Naive thymus-derived CD4-positive, alpha-beta T cell (primary cell): Measurements from ENCODE around the gene WFS1. TPM values are rescaled to one million over a fixed set of nuclear protein-coding genes. Genes with fewer than 3 reads are reported as not detected.

Experiments used
- ATAC-seq: fragments of 150-1000 bp; cut with Tn5 transposase; 2 replicates; pipeline ENCODE4 v1.10.0; 2021; ENCODE audit warnings: mild to moderate bottlenecking, moderate library complexity
- CTCF ChIA-PET: fragments of 350-600 bp; sonication (Branson Sonifier 250); formaldehyde crosslinking; loops from one replicate; lab custom pipeline; 2021; ENCODE audit warnings: antibody characterized with exemption; lab: Charles Lee
- POLR2A ChIA-PET: fragments of 350-600 bp; sonication (Branson Sonifier 250); formaldehyde crosslinking; loops from one replicate; lab custom pipeline; 2021; ENCODE audit warnings: antibody characterized with exemption, inconsistent platforms; lab: Charles Lee
- DNase-seq, 9 donors: peaks; one replicate each; pipeline versions ENCODE4 v3.0.0 to v3.0.0-alpha.2; 2020 to 2022; ENCODE audit warnings: mixed read lengths in 1 of 9
- H3K27ac ChIP-seq: one replicate; pipeline ENCODE4 v1.7.0; 2013; ENCODE audit warnings: mild to moderate bottlenecking, low read depth, low read length, moderate library complexity
- H3K27me3 ChIP-seq, 2 donors: one replicate each; pipeline ENCODE4 v1.7.0; 2013; ENCODE audit warnings: low read length in 2 of 2, mild to moderate bottlenecking in 2 of 2, moderate library complexity in 2 of 2; ENCODE audit not compliant: control insufficient read depth in 2 of 2, insufficient read depth in 2 of 2
- H3K36me3 ChIP-seq, 3 experiments: 1 replicate in 2 of 3; 2 replicates in 1 of 3; pipeline ENCODE4 v1.7.0; 2013; ENCODE audit warnings: low read length in 3 of 3, mild to moderate bottlenecking in 3 of 3, moderate library complexity in 1 of 3; ENCODE audit not compliant: insufficient read depth in 3 of 3, control insufficient read depth in 2 of 3
- H3K4me1 ChIP-seq, 2 donors: one replicate each; pipeline ENCODE4 v1.7.0; 2013; ENCODE audit warnings: low read length in 2 of 2, mild to moderate bottlenecking in 2 of 2, moderate library complexity in 1 of 2; ENCODE audit not compliant: control insufficient read depth in 2 of 2, insufficient read depth in 2 of 2
- H3K4me3 ChIP-seq: 2 replicates; pipeline ENCODE4 v1.7.0; 2013; ENCODE audit warnings: mild to moderate bottlenecking, low read length
- H3K9me3 ChIP-seq, 3 experiments: 1 replicate in 2 of 3; 2 replicates in 1 of 3; pipeline ENCODE4 v1.7.0; 2013; ENCODE audit warnings: low read length in 3 of 3; ENCODE audit not compliant: control insufficient read depth in 2 of 3
- H3K27ac Mint-ChIP-seq, 9 donors: one replicate each; pipeline ENCODE4 v1.8.0; 2020 to 2022; ENCODE audit warnings: mixed read lengths in 9 of 9, mild to moderate bottlenecking in 8 of 9, moderate library complexity in 5 of 9, inconsistent platforms in 2 of 9
- H3K27me3 Mint-ChIP-seq, 5 donors: one replicate each; pipeline ENCODE4 v1.8.0; 2021 to 2022; ENCODE audit warnings: mixed read lengths in 5 of 5, mild to moderate bottlenecking in 1 of 5
- H3K36me3 Mint-ChIP-seq, 5 donors: one replicate each; pipeline ENCODE4 v1.8.0; 2020 to 2022; ENCODE audit warnings: mixed read lengths in 5 of 5, mild to moderate bottlenecking in 3 of 5, inconsistent platforms in 1 of 5
- H3K4me1 Mint-ChIP-seq, 7 donors: one replicate each; pipeline ENCODE4 v1.8.0; 2020 to 2022; ENCODE audit warnings: mixed read lengths in 7 of 7, mild to moderate bottlenecking in 3 of 7, inconsistent platforms in 1 of 7
- H3K4me3 Mint-ChIP-seq, 10 donors: one replicate each; pipeline ENCODE4 v1.8.0; 2020 to 2022; ENCODE audit warnings: mild to moderate bottlenecking in 10 of 10, mixed read lengths in 10 of 10, moderate library complexity in 6 of 10, inconsistent platforms in 2 of 10
- H3K9me3 Mint-ChIP-seq, 11 donors: one replicate each; pipeline ENCODE4 v1.8.0; 2020 to 2022; ENCODE audit warnings: mixed read lengths in 11 of 11, mild to moderate bottlenecking in 4 of 11, inconsistent platforms in 1 of 11, moderate library complexity in 1 of 11
- intact Hi-C, 2 donors: fragments of 100-400 bp; cut with micrococcal nuclease; formaldehyde crosslinking; loops; one replicate each; pipeline ENCODE4 v1.15.1; 2023
- polyA plus RNA-seq, 2 donors: library from polyadenylated mRNA; unstranded; fragments of 300-500 nt; fragmentation: Illumina TruSeq; gene quantifications; one replicate each; pipeline ENCODE4 v1.2.3, GENCODE V29; 2021
- total RNA-seq, 6 experiments: library from RNA in 5 of 6; stranded (reverse) in 5 of 6; gene quantifications; 1 replicate in 5 of 6; 2 replicates in 1 of 6; pipeline ENCODE4 v1.2.3 and lab custom pipeline; 2021 to 2026

Gene WFS1
- total and polyA plus RNA-seq, 7 experiments from 2014 or later, result 2.8 to 6.7 (median 4.4) TPM

- Histone ChIP-seq H3K4me1 (peaks cover 0 to 4% of the 10 kb centered on the region in 2 donors), H3K27me3 (peaks cover 0 to 1% of the 10 kb centered on the region in 2 donors), H3K36me3 (no peaks in the 10 kb centered on the region), H3K9me3 (peaks cover 0 to 5% (median 0%) of the 10 kb centered on the region in 3 experiments), H3K4me3 (no peak overlapping the region), H3K27ac (no peak overlapping the region)
- Mint-ChIP-seq H3K9me3 (peaks cover 0 to 29% (median 8%) of the 10 kb centered on the region in 11 donors), H3K4me3 (no peak overlapping the region), H3K27me3 (peaks cover 37 to 57% (median 45%) of the 10 kb centered on the region in 5 donors), H3K27ac (no peak overlapping the region), H3K36me3 (no peaks in the 10 kb centered on the region), H3K4me1 (peaks cover 0 to 4% (median 0%) of the 10 kb centered on the region in 7 donors)
- POLR2A ChIA-PET, result no interaction called here
- no peak for DNase-seq
- intact Hi-C loops, result no loop called here
- CTCF ChIA-PET, result no interaction called here
- ATAC-seq, result no peak
These were observed 44.2 kb upstream of the WFS1 start for GRCh38 chr4:6225469-6225868.

- Mint-ChIP-seq H3K4me1 (no peaks in the 10 kb centered on the region), H3K36me3 (no peaks in the 10 kb centered on the region), H3K27ac (no peak overlapping the region), H3K9me3 (peaks cover 0 to 23% (median 6%) of the 10 kb centered on the region in 11 donors), H3K4me3 (no peak overlapping the region), H3K27me3 (peaks cover 28 to 47% (median 35%) of the 10 kb centered on the region in 5 donors)
- Histone ChIP-seq H3K4me1 (no peaks in the 10 kb centered on the region), H3K9me3 (peaks cover 0 to 5% (median 0%) of the 10 kb centered on the region in 3 experiments), H3K27ac (no peak overlapping the region), H3K27me3 (no peaks in the 10 kb centered on the region), H3K36me3 (no peaks in the 10 kb centered on the region), H3K4me3 (no peak overlapping the region)
- ChIA-PET POLR2A (no interaction called here), CTCF (no interaction called here)
- no peak for DNase-seq
- no peak for ATAC-seq
- intact Hi-C loops, result no loop called here
These were observed 43.1 kb upstream of the WFS1 start for GRCh38 chr4:6226506-6226905.

GRCh38 chr4:6227412-6228157 lies 42.1 kb upstream of the WFS1 start:
- Histone ChIP-seq H3K4me1 (no peaks in the 10 kb centered on the region), H3K27ac (no peak overlapping the region), H3K36me3 (no peaks in the 10 kb centered on the region), H3K9me3 (peaks cover 0 to 2% (median 0%) of the 10 kb centered on the region in 3 experiments), H3K4me3 (no peak overlapping the region), H3K27me3 (no peaks in the 10 kb centered on the region)
- ATAC-seq (no peak), DNase-seq (peak in 1 of 9 donors; percentile 8)
- H3K4me3 Mint-ChIP-seq, result no peak overlapping the region
- H3K27ac Mint-ChIP-seq, result no peak overlapping the region
- CTCF ChIA-PET, result no interaction called here
- peaks cover 23 to 44% (median 30%) of the 10 kb centered on the region in 5 donors for H3K27me3 Mint-ChIP-seq
- H3K9me3 Mint-ChIP-seq, result peaks cover 0 to 19% (median 4%) of the 10 kb centered on the region in 11 donors
- intact Hi-C loops, result no loop called here
- POLR2A ChIA-PET, result no interaction called here
- H3K4me1 Mint-ChIP-seq, result no peaks in the 10 kb centered on the region
- no peaks in the 10 kb centered on the region for H3K36me3 Mint-ChIP-seq

- Histone ChIP-seq H3K27me3 (no peaks in the 10 kb centered on the region), H3K4me1 (no peaks in the 10 kb centered on the region), H3K9me3 (no peaks in the 10 kb centered on the region), H3K4me3 (no peak overlapping the region), H3K36me3 (no peaks in the 10 kb centered on the region), H3K27ac (no peak overlapping the region)
- intact Hi-C loops, result no loop called here
- Mint-ChIP-seq H3K36me3 (no peaks in the 10 kb centered on the region), H3K27me3 (peaks cover 17 to 38% (median 22%) of the 10 kb centered on the region in 5 donors), H3K4me3 (no peak overlapping the region), H3K9me3 (peaks cover 0 to 11% (median 2%) of the 10 kb centered on the region in 11 donors), H3K27ac (no peak overlapping the region), H3K4me1 (no peaks in the 10 kb centered on the region)
- POLR2A ChIA-PET, result no interaction called here
- CTCF ChIA-PET, result no interaction called here
- peak in 1 of 9 donors; percentile 13 for DNase-seq
- no peak for ATAC-seq
These were observed 41.2 kb upstream of the WFS1 start for GRCh38 chr4:6228158-6229067.

GRCh38 chr4:6229095-6229494 lies 40.6 kb upstream of the WFS1 start:
- H3K36me3 Mint-ChIP-seq, result no peaks in the 10 kb centered on the region
- Histone ChIP-seq H3K9me3 (no peaks in the 10 kb centered on the region), H3K4me3 (no peak overlapping the region), H3K36me3 (no peaks in the 10 kb centered on the region), H3K27me3 (no peaks in the 10 kb centered on the region), H3K27ac (no peak overlapping the region), H3K4me1 (no peaks in the 10 kb centered on the region)
- ChIA-PET CTCF (no interaction called here), POLR2A (no interaction called here)
- intact Hi-C loops, result no loop called here
- peaks cover 12 to 34% (median 17%) of the 10 kb centered on the region in 5 donors for H3K27me3 Mint-ChIP-seq
- ATAC-seq (no peak), DNase-seq (no peak)
- no peak overlapping the region for H3K4me3 Mint-ChIP-seq
- H3K4me1 Mint-ChIP-seq, result no peaks in the 10 kb centered on the region
- no peak overlapping the region for H3K27ac Mint-ChIP-seq
- peaks cover 0 to 4% (median 2%) of the 10 kb centered on the region in 11 donors for H3K9me3 Mint-ChIP-seq

- Mint-ChIP-seq H3K27ac (no peak overlapping the region), H3K36me3 (no peaks in the 10 kb centered on the region), H3K4me1 (no peaks in the 10 kb centered on the region), H3K9me3 (peaks cover 0 to 4% (median under 1%) of the 10 kb centered on the region in 11 donors), H3K27me3 (peaks cover 7 to 26% (median 13%) of the 10 kb centered on the region in 5 donors), H3K4me3 (no peak overlapping the region)
- Histone ChIP-seq H3K36me3 (no peaks in the 10 kb centered on the region), H3K27me3 (no peaks in the 10 kb centered on the region), H3K9me3 (no peaks in the 10 kb centered on the region), H3K27ac (no peak overlapping the region), H3K4me3 (no peak overlapping the region), H3K4me1 (no peaks in the 10 kb centered on the region)
- intact Hi-C loops, result no loop called here
- ChIA-PET POLR2A (no interaction called here), CTCF (no interaction called here)
- ATAC-seq (no peak), DNase-seq (no peak)
These were observed 39.8 kb upstream of the WFS1 start for GRCh38 chr4:6229671-6230501.
